Smooth muscle cell (in vitro differentiated cells): ENCODE results near the gene HARS2. TPM values are rescaled to one million over a fixed set of nuclear protein-coding genes. Genes with fewer than 3 reads are reported as not detected.

Experiments used
- DNase-seq: peaks from one replicate; lab custom pipeline; 2025; ENCODE audit not compliant: unreplicated experiment; lab: John Stamatoyannopoulos, UW
- H2AFZ ChIP-seq: fragments of 200-600 bp; sonication (generic); 2 replicates; pipeline ENCODE4 v1.6.0; 2016; ENCODE audit warnings: antibody characterized with exemption, low read depth, mild to moderate bottlenecking
- H3F3A ChIP-seq: fragments of 200-600 bp; sonication (generic); 2 replicates; pipeline ENCODE4 v1.6.0; 2017; ENCODE audit warnings: antibody characterized with exemption, low read depth
- H3K27ac ChIP-seq: fragments of 200-600 bp; sonication (generic); 2 replicates; pipeline ENCODE4 v1.5.1; 2016; ENCODE audit warnings: low read depth, mild to moderate bottlenecking
- H3K27me3 ChIP-seq: fragments of 200-600 bp; sonication (generic); 2 replicates; pipeline ENCODE4 v1.6.1; 2016; ENCODE audit warnings: low read depth, mild to moderate bottlenecking
- H3K36me3 ChIP-seq: fragments of 200-600 bp; sonication (generic); 2 replicates; pipeline ENCODE4 v1.5.1; 2016; ENCODE audit warnings: low read depth
- H3K4me1 ChIP-seq: fragments of 200-600 bp; sonication (generic); 2 replicates; pipeline ENCODE4 v1.5.1; 2016; ENCODE audit warnings: low read depth
- H3K4me2 ChIP-seq: fragments of 200-600 bp; sonication (generic); 2 replicates; pipeline ENCODE4 v1.6.0; 2016; ENCODE audit warnings: mild to moderate bottlenecking
- H3K4me3 ChIP-seq: fragments of 200-600 bp; sonication (generic); 2 replicates; pipeline ENCODE4 v1.5.1; 2016; ENCODE audit warnings: mild to moderate bottlenecking
- H3K79me2 ChIP-seq: fragments of 200-600 bp; sonication (generic); 2 replicates; pipeline ENCODE4 v1.6.0; 2016; ENCODE audit warnings: low read depth, mild to moderate bottlenecking
- H3K9ac ChIP-seq: fragments of 200-600 bp; sonication (generic); 2 replicates; pipeline ENCODE4 v1.6.0; 2016; ENCODE audit warnings: low read depth
- H3K9me3 ChIP-seq: fragments of 200-600 bp; sonication (generic); replicated peaks from 2 replicates; pipeline ENCODE4 v1.5.1; 2016; ENCODE audit warnings: low read depth
- H4K20me1 ChIP-seq: fragments of 200-600 bp; sonication (generic); 2 replicates; pipeline ENCODE4 v1.6.0; 2016; ENCODE audit warnings: low read depth
- WGBS: methylation state at CpG from one replicate; pipeline ENCODE4 v1.1.7; 2016; ENCODE audit warnings: low lambda C conversion rate; 5-methylcytosine and 5-hydroxymethylcytosine counted together
- polyA plus RNA-seq: library from polyadenylated mRNA; unstranded; fragments of >200 nt; fragmentation: Nextera tagmentation; extraction: Ambion mirVana; gene quantifications from 2 replicates; pipeline ENCODE4 v1.2.1, GENCODE V29; 2016
- total RNA-seq: library from RNA; depleted of rRNA; stranded (reverse); fragments of >200 nt; gene quantifications from 2 replicates; pipeline ENCODE4 v1.2.3, GENCODE V29; 2014
- TF ChIP-seq, protein P1 (sequence below): fragments of 200-600 bp; sonication (generic); IDR thresholded peaks from 2 replicates; pipeline ENCODE4 v1.5.1; 2017; ENCODE audit warnings: borderline replicate concordance, mild to moderate bottlenecking, antibody characterized with exemption; ENCODE audit not compliant: insufficient read depth, poor library complexity, severe bottlenecking

HARS2 gene, protein sequence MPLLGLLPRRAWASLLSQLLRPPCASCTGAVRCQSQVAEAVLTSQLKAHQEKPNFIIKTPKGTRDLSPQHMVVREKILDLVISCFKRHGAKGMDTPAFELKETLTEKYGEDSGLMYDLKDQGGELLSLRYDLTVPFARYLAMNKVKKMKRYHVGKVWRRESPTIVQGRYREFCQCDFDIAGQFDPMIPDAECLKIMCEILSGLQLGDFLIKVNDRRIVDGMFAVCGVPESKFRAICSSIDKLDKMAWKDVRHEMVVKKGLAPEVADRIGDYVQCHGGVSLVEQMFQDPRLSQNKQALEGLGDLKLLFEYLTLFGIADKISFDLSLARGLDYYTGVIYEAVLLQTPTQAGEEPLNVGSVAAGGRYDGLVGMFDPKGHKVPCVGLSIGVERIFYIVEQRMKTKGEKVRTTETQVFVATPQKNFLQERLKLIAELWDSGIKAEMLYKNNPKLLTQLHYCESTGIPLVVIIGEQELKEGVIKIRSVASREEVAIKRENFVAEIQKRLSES
- total RNA-seq (15.3 and 19.3 TPM in 2 replicates), polyA plus RNA-seq (24.3 and 25.7 TPM in 2 replicates)

DNA sequence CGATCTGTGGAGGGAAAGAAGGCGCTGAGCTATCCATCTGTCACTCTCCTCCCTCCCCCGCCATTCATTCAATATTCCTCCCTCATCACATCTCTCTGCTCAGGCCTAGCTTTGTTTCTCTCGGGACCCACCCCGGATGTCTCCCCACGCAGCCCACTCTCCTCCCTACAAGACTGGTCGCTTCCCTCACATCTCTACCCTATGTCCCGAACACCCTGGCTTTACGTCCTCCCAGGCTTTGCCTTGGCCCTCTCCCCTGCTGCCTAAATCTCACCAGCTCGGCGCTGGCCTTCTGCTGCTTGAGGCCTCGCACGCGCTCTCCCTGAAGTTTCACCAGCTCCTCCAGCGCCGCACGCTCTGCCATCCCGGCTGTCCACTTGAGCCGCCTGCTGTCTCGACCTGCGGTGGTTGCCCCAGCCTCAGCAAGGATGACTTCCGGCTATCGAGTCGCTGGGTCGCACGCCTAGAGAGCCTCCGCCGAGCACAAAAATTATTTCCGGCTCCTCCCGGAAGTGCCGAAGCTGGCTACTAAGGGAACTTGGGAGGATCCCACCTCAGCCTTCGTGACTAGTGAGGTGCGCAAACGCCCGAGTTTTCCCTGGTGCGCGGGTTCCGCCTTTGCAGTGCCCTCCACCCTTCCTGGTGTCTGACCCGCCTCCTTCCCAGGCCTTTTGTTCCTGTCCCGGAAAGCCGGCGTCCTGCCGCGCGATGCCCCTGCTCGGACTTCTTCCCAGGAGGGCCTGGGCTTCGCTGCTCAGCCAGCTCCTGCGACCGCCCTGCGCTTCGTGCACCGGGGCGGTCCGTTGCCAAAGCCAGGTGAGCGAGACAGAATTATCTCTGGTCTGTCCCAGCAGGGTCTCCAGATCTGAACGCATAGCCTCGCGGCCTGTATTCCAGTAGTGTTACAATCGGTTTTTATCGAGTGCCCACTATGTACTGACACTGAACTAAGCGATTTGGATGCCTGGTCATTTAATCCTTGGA lies at the start of gene HARS2, which contains the start of gene HARS1:
HARS2 (plus strand) TSS at position 515 of the 984 bp plus-strand sequence; CDS start at position 709, 194 bp downstream.
HARS1 (minus strand) TSS at position 430 of the 984 bp plus-strand sequence; CDS start at position 364, 66 bp downstream.
- peak within 1 kb of the TSS; percentile 80 for H3K4me3 ChIP-seq
- peaks cover 70% of the 10 kb centered on the region for H3K79me2 ChIP-seq
- peaks cover 12% of the 10 kb centered on the region for H3K4me1 ChIP-seq
- TF ChIP-seq, protein P1, sequence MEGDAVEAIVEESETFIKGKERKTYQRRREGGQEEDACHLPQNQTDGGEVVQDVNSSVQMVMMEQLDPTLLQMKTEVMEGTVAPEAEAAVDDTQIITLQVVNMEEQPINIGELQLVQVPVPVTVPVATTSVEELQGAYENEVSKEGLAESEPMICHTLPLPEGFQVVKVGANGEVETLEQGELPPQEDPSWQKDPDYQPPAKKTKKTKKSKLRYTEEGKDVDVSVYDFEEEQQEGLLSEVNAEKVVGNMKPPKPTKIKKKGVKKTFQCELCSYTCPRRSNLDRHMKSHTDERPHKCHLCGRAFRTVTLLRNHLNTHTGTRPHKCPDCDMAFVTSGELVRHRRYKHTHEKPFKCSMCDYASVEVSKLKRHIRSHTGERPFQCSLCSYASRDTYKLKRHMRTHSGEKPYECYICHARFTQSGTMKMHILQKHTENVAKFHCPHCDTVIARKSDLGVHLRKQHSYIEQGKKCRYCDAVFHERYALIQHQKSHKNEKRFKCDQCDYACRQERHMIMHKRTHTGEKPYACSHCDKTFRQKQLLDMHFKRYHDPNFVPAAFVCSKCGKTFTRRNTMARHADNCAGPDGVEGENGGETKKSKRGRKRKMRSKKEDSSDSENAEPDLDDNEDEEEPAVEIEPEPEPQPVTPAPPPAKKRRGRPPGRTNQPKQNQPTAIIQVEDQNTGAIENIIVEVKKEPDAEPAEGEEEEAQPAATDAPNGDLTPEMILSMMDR = no peak
- H3F3A ChIP-seq = no peaks in the 10 kb centered on the region
- peak within 1 kb of the TSS; percentile 78 for H2AFZ ChIP-seq
- no peaks in the 10 kb centered on the region for H3K27me3 ChIP-seq
- no peaks in the 10 kb centered on the region for H4K20me1 ChIP-seq
- peak within 1 kb of the TSS; percentile 88 for H3K4me2 ChIP-seq
- H3K36me3 ChIP-seq = no peaks in the 10 kb centered on the region
- DNase-seq = peak; percentile 63
- H3K9me3 ChIP-seq = no peaks in the 10 kb centered on the region
- peak within 1 kb of the TSS; percentile 69 for H3K27ac ChIP-seq
- WGBS = 1% methylated on average over 60 of the region's 61 CpGs
- H3K9ac ChIP-seq = peak within 1 kb of the TSS; percentile 81

DNA sequence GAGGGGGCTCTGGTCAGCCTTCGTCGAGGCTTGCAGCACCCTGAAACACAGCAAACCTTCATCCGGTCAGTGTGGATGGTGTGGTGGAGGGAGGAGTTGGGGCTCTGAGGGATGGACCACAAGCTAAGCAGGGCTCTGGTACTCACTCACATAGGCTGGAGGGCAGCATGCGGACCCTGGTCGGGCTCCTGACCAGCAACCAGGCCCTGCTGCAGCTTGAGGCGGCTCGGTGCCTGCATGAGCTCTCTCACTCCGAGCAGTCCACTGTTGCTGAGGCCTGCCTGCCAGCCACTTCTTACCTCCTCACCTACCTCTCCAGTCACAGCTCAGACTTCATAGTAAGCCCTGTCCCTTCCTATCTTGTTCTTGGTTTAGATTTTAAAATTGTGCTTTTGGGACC lies 49.5 kb upstream of the HARS2 start:
- Histone ChIP-seq H3K4me1 (peaks cover 10% of the 10 kb centered on the region), H4K20me1 (no peaks in the 10 kb centered on the region), H3K27me3 (no peaks in the 10 kb centered on the region), H3K79me2 (peaks cover 7% of the 10 kb centered on the region), H3K9me3 (no peaks in the 10 kb centered on the region), H3K36me3 (no peaks in the 10 kb centered on the region), H3F3A (no peaks in the 10 kb centered on the region), H3K9ac (no peak overlapping the region), H3K4me3 (no peak overlapping the region), H3K27ac (no peak overlapping the region), H2AFZ (no peak overlapping the region), H3K4me2 (no peak overlapping the region)
- no peak for DNase-seq
- WGBS = 96% methylated on average over 8 of the region's 8 CpGs
- TF ChIP-seq, protein P1 = no peak

GRCh38 chr5:140642718-140643117 lies 48.5 kb upstream of the HARS2 start:
- no peaks in the 10 kb centered on the region for H3F3A ChIP-seq
- 94% methylated on average over 3 of the region's 3 CpGs for WGBS
- no peak overlapping the region for H2AFZ ChIP-seq
- H3K36me3 ChIP-seq = no peaks in the 10 kb centered on the region
- peaks cover 11% of the 10 kb centered on the region for H3K4me1 ChIP-seq
- TF ChIP-seq, protein P1 = no peak
- H3K9me3 ChIP-seq = no peaks in the 10 kb centered on the region
- H3K4me2 ChIP-seq = no peak overlapping the region
- DNase-seq = no peak
- H4K20me1 ChIP-seq = no peaks in the 10 kb centered on the region
- no peak overlapping the region for H3K4me3 ChIP-seq
- H3K27me3 ChIP-seq = no peaks in the 10 kb centered on the region
- H3K27ac ChIP-seq = no peak overlapping the region
- H3K9ac ChIP-seq = no peak overlapping the region
- peaks cover 12% of the 10 kb centered on the region for H3K79me2 ChIP-seq
